ENCODE results near the gene MRPS6. TPM values are rescaled to one million over a fixed set of nuclear protein-coding genes. Genes with fewer than 3 reads are reported as not detected.

Gene MRPS6
- total RNA-seq, 1 donor from 2014 or later: 74.4 TPM

- intact Hi-C loops (cut with DNase I): no loop called here
- no peak for DNase-seq
- ATAC-seq (ENCODE audit: poor library complexity): no peak
Measured at GRCh38 chr21:34156957-34157356, 83.6 kb downstream of the MRPS6 start.

GRCh38 chr21:34157521-34157920, 84.1 kb downstream of the MRPS6 start:
- ATAC-seq (ENCODE audit: poor library complexity) (no peak), DNase-seq (no peak)
- intact Hi-C loops (cut with DNase I): no loop called here

- no peak for ATAC-seq (ENCODE audit: poor library complexity)
- no peak for DNase-seq
- intact Hi-C loops (cut with DNase I): no loop called here
Measured at GRCh38 chr21:34158866-34159835, 85.8 kb downstream of the MRPS6 start.

- ATAC-seq (ENCODE audit: poor library complexity): no peak
- intact Hi-C loops (cut with DNase I): no loop called here
- DNase-seq: no peak
Measured at GRCh38 chr21:34166468-34166867, 93.1 kb downstream of the MRPS6 start.

GRCh38 chr21:34170886-34171285, 97.5 kb downstream of the MRPS6 start:
- DNase-seq (no peak), ATAC-seq (ENCODE audit: poor library complexity) (no peak)
- intact Hi-C loops (cut with DNase I): no loop called here

- DNase-seq (no peak), ATAC-seq (ENCODE audit: poor library complexity) (no peak)
- intact Hi-C loops (cut with DNase I): no loop called here
Measured at GRCh38 chr21:34174470-34174869, 101.1 kb downstream of the MRPS6 start.

- intact Hi-C loops (cut with DNase I): no loop called here
- no peak for ATAC-seq (ENCODE audit: poor library complexity)
Measured at GRCh38 chr21:34176448-34176847, 103.1 kb downstream of the MRPS6 start.

GRCh38 chr21:34177919-34178567, 104.7 kb downstream of the MRPS6 start:
- intact Hi-C loops (cut with DNase I): no loop called here
- no peak for ATAC-seq (ENCODE audit: poor library complexity)
- DNase-seq: no peak

More at GRCh38 chr21:34176448-34176847, 103.1 kb downstream of the MRPS6 start:
- no peak for DNase-seq

- ATAC-seq (ENCODE audit: poor library complexity) (no peak), DNase-seq (no peak)
- intact Hi-C loops (cut with DNase I): no loop called here
Measured at GRCh38 chr21:34179204-34179935, 106.0 kb downstream of the MRPS6 start.

GRCh38 chr21:34180407-34180806, 107.0 kb downstream of the MRPS6 start:
- DNase-seq (no peak), ATAC-seq (ENCODE audit: poor library complexity) (peak; percentile 51)
- intact Hi-C loops (cut with DNase I): loop anchor here (10.0 kb wide), 1 partner anchor 236 kb away; no protein-coding TSS in a partner anchor

GRCh38 chr21:34180826-34181359, 107.5 kb downstream of the MRPS6 start:
- DNase-seq (no peak), ATAC-seq (ENCODE audit: poor library complexity) (peak; percentile 65)
- intact Hi-C loops (cut with DNase I): loop anchor here (10.0 kb wide), 1 partner anchor 236 kb away; no protein-coding TSS in a partner anchor

- DNase-seq: no peak
- intact Hi-C loops (cut with DNase I): loop anchor here (10.0 kb wide), 1 partner anchor 237 kb away; no protein-coding TSS in a partner anchor
- ATAC-seq (ENCODE audit: poor library complexity): no peak
Measured at GRCh38 chr21:34181431-34182039, 108.2 kb downstream of the MRPS6 start.

GRCh38 chr21:34182436-34182835, 109.1 kb downstream of the MRPS6 start:
- no peak for ATAC-seq (ENCODE audit: poor library complexity)
- intact Hi-C loops (cut with DNase I): loop anchor here (10.0 kb wide), 1 partner anchor 238 kb away; no protein-coding TSS in a partner anchor

GRCh38 chr21:34183331-34183928, 110.1 kb downstream of the MRPS6 start:
- ATAC-seq (ENCODE audit: poor library complexity): no peak
- DNase-seq: no peak
- intact Hi-C loops (cut with DNase I): loop anchor here (10.0 kb wide), 1 partner anchor 239 kb away; no protein-coding TSS in a partner anchor

More at GRCh38 chr21:34182436-34182835, 109.1 kb downstream of the MRPS6 start:
- no peak for DNase-seq

- DNase-seq: no peak
- intact Hi-C loops (cut with DNase I): loop anchor here (10.0 kb wide), 1 partner anchor 239 kb away; no protein-coding TSS in a partner anchor
- ATAC-seq (ENCODE audit: poor library complexity): no peak
Measured at GRCh38 chr21:34184232-34184631, 110.9 kb downstream of the MRPS6 start.

GRCh38 chr21:34185026-34185750, 111.8 kb downstream of the MRPS6 start:
- no peak for DNase-seq
- ATAC-seq (ENCODE audit: poor library complexity): no peak
- intact Hi-C loops (cut with DNase I): loop anchor here (10.0 kb wide), 1 partner anchor 240 kb away; no protein-coding TSS in a partner anchor
